Dermis blood vessel endothelial cell (primary cell): Measurements from ENCODE around the gene LRRC61. TPM values are rescaled to one million over a fixed set of nuclear protein-coding genes. Genes with fewer than 3 reads are reported as not detected.
"Not testable (repeated sequence)": the region's sequence is repeated elsewhere in the genome, so short reads cannot be mapped to it uniquely, and the experiment has no call there.

Experiments
- DNase-seq: peaks from one replicate; pipeline ENCODE4 v3.0.0; 2010
- total RNA-seq: library from RNA; depleted of rRNA; stranded (reverse); fragments of >200 nt; gene quantifications from 2 replicates; pipeline ENCODE4 v1.2.3, GENCODE V29; 2014

LRRC61 gene
- total RNA-seq, 1 donor from 2014 or later: 5.4 TPM

DNA sequence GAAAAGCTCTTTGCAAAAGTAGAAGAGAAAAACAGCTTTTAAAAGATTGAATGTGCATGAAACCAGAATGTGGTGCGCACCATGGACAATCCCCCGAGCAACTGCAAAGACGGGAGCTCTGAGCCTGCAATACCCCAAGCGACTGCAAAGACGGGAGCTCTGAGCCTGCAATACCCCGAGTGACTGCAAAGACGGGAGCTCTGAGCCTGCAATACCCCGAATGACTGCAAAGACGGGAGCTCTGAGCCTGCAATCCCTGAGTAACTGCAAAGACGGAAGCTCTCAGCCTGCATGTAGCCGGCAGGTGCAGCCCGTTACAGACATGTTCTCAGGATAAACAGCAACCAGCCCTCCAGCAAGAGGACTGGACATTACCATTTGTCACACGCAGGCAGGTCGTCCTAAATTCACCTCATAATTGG is 62.2 kb downstream of the LRRC61 start:
- no peak for DNase-seq

DNA sequence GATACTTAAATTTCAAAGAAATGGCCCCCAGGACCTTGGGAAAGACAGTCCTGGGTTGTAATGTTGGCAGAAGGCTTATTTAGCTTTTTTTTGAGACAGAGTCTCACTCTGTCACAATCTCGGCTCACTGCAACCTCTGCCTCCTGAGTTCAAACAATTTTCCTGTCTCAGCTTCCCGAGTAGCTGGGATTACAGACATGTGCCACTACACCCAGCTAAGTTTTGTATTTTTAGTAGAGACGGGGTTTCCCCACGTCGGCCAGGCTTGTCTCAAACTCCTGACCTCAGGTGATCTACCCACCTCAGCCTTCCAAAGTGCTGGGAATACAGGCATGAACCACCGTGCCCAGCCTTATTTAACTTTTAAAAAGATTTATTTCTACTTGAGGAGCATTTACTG is 62.7 kb downstream of the LRRC61 start:
- DNase-seq: not testable (repeated sequence)

Other genes starting within 250 kb of the LRRC61 start
- gene ACTR3C, start 190 bp downstream of the LRRC61 start, total RNA-seq: 8.9 and 9.5 TPM in 2 replicates
- 0.65 and 1.9 TPM in 2 replicates for gene RARRES2, start 18.3 kb downstream of the LRRC61 start, total RNA-seq
- 83.9 and 124 TPM in 2 replicates for gene REPIN1, start 45.5 kb downstream of the LRRC61 start, total RNA-seq
- gene ZNF775, start 56.0 kb downstream of the LRRC61 start, total RNA-seq: 8.1 and 9.7 TPM in 2 replicates
- gene GIMAP8, start 127.3 kb downstream of the LRRC61 start, total RNA-seq: 157 and 178 TPM in 2 replicates
- 111 and 145 TPM in 2 replicates for gene GIMAP7, start 191.5 kb downstream of the LRRC61 start, total RNA-seq
- 388 and 408 TPM in 2 replicates for gene GIMAP4, start 244.0 kb downstream of the LRRC61 start, total RNA-seq